Activated CD4-positive, alpha-beta T cell treated with anti-CD3 and anti-CD28 coated beads for 4 hours (primary cell): ENCODE measurements around the gene ZRANB3.

Experiments
- DNase-seq, 2 donors: peaks; one replicate each; pipeline ENCODE4 v3.0.0-alpha.2; 2020

Gene ZRANB3

GRCh38 chr2:135238651-135239050 lies 292.4 kb downstream of the ZRANB3 start:
- no peak for DNase-seq

GRCh38 chr2:135230150-135230549 lies 300.9 kb downstream of the ZRANB3 start:
- DNase-seq = no peak

GRCh38 chr2:135227386-135227785 lies 303.6 kb downstream of the ZRANB3 start:
- no peak for DNase-seq

- DNase-seq = no peak
These were observed 304.1 kb downstream of the ZRANB3 start for GRCh38 chr2:135226961-135227360.

GRCh38 chr2:135225781-135226180 lies 305.2 kb downstream of the ZRANB3 start:
- no peak for DNase-seq

GRCh38 chr2:135219226-135219625 lies 311.8 kb downstream of the ZRANB3 start:
- no peak for DNase-seq

- no peak for DNase-seq
These were observed 312.6 kb downstream of the ZRANB3 start for GRCh38 chr2:135218426-135218825.

- DNase-seq = no peak
These were observed 318.3 kb downstream of the ZRANB3 start for GRCh38 chr2:135212757-135213156.

- no peak for DNase-seq
These were observed 323.0 kb downstream of the ZRANB3 start for GRCh38 chr2:135208016-135208415.

GRCh38 chr2:135203944-135204343 lies 327.1 kb downstream of the ZRANB3 start:
- no peak for DNase-seq

GRCh38 chr2:135202751-135203150 lies 328.3 kb downstream of the ZRANB3 start:
- DNase-seq = no peak

GRCh38 chr2:135198481-135198880 lies 332.5 kb downstream of the ZRANB3 start:
- DNase-seq = no peak

GRCh38 chr2:135190799-135191198 lies 340.2 kb downstream of the ZRANB3 start:
- no peak for DNase-seq

- no peak for DNase-seq
These were observed 341.9 kb downstream of the ZRANB3 start for GRCh38 chr2:135189148-135189547.

GRCh38 chr2:135187270-135187669 lies 343.7 kb downstream of the ZRANB3 start:
- no peak for DNase-seq

GRCh38 chr2:135186054-135186453 lies 345.0 kb downstream of the ZRANB3 start:
- DNase-seq = no peak

GRCh38 chr2:135183822-135184221 lies 347.2 kb downstream of the ZRANB3 start:
- no peak for DNase-seq

GRCh38 chr2:135182601-135183000 lies 348.4 kb downstream of the ZRANB3 start:
- DNase-seq = no peak

GRCh38 chr2:135182190-135182589 lies 348.8 kb downstream of the ZRANB3 start:
- no peak for DNase-seq

GRCh38 chr2:135179689-135180088 lies 351.3 kb downstream of the ZRANB3 start:
- DNase-seq = no peak

GRCh38 chr2:135175177-135175576 lies 355.8 kb downstream of the ZRANB3 start:
- DNase-seq = no peak

GRCh38 chr2:135174810-135175093 lies 356.3 kb downstream of the ZRANB3 start:
- no peak for DNase-seq

GRCh38 chr2:135174049-135174809 lies 356.8 kb downstream of the ZRANB3 start:
- DNase-seq = no peak

GRCh38 chr2:135169900-135170753 lies 360.9 kb downstream of the ZRANB3 start:
- no peak for DNase-seq
